Measurements from ENCODE around the gene CD9.

Gene CD9

DNA sequence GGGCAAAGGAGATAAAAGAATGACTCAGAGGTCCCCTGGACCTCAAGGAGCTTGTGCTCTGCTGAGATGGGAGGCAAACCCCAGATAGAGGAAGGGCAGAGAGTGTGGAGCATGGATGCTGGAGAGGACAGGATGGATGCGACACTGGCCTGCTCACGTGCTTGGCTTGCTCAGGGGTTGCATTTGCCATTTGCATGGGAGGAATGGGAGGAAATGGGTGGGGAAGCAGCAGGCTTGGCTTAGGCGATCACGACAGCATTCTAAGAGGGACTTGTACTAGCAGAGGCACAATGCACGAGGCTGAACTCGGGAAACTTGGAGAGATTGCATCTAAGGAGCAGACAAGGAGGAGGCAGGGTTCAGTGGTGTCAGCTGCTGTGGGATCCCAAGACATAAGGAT, 19.8 kb downstream of the CD9 start:
- no peak for DNase-seq (ENCODE audit: low read depth)
- H3K4me3 ChIP-seq (ENCODE audit: low read depth, low read length), result no peak overlapping the region
- TF ChIP-seq, protein P1, sequence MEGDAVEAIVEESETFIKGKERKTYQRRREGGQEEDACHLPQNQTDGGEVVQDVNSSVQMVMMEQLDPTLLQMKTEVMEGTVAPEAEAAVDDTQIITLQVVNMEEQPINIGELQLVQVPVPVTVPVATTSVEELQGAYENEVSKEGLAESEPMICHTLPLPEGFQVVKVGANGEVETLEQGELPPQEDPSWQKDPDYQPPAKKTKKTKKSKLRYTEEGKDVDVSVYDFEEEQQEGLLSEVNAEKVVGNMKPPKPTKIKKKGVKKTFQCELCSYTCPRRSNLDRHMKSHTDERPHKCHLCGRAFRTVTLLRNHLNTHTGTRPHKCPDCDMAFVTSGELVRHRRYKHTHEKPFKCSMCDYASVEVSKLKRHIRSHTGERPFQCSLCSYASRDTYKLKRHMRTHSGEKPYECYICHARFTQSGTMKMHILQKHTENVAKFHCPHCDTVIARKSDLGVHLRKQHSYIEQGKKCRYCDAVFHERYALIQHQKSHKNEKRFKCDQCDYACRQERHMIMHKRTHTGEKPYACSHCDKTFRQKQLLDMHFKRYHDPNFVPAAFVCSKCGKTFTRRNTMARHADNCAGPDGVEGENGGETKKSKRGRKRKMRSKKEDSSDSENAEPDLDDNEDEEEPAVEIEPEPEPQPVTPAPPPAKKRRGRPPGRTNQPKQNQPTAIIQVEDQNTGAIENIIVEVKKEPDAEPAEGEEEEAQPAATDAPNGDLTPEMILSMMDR (conservative IDR thresholded peaks at IDR 0.05; ENCODE audit: low read depth, low read length), result no peak

DNA sequence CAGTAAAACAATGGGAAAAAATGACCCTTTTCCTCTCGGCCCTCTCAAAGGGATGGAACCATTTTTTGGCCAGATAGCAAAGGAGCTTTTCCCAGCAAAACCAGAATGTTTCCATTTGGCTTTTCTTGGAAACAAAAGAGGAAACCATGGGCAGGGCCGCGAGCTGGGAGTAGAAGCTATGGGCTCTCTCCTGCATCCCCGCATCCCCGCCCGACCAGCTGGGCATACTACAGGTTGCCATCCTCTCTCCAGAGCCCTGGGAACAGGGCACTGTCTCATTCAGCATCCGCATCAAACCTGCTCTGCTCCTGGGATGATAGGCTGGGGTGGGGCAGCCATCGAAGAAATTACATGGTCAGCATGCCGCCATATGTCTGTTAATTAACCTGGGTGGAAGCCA, 20.9 kb downstream of the CD9 start:
- DNase-seq (ENCODE audit: low read depth), result no peak
- no peak overlapping the region for H3K4me3 ChIP-seq (ENCODE audit: low read depth, low read length)
- TF ChIP-seq, protein P1 (conservative IDR thresholded peaks at IDR 0.05; ENCODE audit: low read depth, low read length), result no peak

DNA sequence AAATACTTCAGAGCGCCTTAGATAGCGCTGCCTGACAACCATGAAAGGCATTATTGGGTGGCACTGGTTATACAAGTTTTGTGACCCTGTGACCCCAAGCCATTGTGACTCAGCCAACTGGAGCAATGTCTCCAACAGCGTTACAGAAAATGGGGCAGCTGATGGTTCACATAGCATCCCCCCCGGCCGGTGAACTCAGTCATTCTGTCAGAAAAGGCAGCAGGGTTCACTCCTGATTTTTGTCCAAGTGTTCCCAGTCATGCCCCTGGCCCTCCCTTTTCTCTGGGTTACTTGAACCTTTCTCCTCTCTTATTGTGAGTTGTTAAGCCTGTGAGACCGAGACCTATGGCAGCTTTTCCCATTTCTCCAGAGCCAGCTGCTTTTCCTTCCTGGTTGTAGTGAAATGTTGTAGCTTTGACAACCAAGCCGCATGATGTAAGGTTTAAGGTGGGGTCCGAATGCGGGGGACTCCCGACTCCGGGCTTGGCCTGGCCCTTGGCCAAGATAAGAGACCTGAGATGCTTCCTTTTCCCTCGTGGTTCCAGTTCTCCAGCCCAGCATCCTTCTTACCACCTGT, 22.0 kb downstream of the CD9 start:
- no peak overlapping the region for H3K4me3 ChIP-seq (ENCODE audit: low read depth, low read length)
- no peak for DNase-seq (ENCODE audit: low read depth)
- TF ChIP-seq, protein P1 (conservative IDR thresholded peaks at IDR 0.05; ENCODE audit: low read depth, low read length), result no peak

DNA sequence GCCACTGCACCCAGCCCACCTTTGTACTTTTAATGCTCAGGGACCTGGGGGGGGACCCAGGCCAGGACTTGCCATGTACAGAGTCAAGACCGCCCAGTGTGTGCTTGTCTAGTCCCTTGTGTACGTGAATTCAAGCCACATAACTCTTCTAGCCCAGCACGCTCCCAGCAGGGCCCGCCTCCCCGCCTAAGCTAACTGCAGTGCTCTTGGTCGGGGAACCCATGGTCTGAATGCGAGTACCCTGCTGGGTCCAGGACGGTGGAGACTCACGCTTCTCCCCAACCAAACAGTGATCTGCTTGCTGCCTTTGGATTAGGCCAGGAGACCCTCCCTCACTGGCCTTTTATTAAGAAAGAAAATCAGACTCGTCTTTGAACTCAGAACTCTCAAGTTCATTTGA, 23.3 kb downstream of the CD9 start:
- H3K4me3 ChIP-seq (ENCODE audit: low read depth, low read length), result no peak overlapping the region
- no peak for DNase-seq (ENCODE audit: low read depth)
- TF ChIP-seq, protein P1 (conservative IDR thresholded peaks at IDR 0.05; ENCODE audit: low read depth, low read length), result no peak

DNA sequence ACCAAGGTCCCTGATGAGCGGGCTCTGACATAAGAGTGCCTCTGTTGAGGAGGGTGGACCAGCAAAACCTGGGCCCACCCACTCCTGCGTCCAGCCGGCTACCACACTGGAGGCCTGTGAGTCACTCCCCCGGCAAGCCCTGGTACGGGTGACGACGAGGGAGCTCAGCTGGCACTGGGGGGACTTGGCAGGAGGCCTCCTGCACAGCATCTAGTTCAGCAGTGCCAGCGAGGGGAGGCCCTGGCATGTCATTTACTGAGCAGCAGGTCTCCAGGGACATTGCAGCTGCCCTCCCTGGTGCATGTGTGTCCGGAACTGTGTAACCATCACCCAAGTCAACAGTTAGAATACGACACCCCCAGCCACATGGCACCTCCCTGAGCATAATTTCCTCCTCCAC, 24.4 kb downstream of the CD9 start:
- DNase-seq (ENCODE audit: low read depth), result no peak
- no peak overlapping the region for H3K4me3 ChIP-seq (ENCODE audit: low read depth, low read length)
- TF ChIP-seq, protein P1 (conservative IDR thresholded peaks at IDR 0.05; ENCODE audit: low read depth, low read length), result no peak

DNA sequence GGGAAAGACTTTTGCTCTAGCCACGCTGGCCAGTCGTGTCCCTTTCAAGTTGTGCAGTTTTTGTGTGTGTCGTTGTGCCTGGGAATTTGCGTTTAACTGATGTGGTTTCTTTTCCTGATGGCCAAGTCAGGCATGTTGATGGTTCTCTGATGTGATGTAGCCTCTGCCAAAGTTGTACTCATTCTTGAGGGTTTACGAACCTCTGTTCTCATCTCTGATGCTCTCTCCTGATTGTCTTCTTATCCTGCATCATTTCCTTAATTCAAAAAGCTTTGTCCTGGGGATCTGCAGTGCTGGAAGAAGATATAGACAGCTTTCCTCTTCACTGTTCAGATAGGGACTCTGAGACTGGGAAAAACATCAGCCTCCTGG, 25.4 kb downstream of the CD9 start:
- no peak overlapping the region for H3K4me3 ChIP-seq (ENCODE audit: low read depth, low read length)
- no peak for DNase-seq (ENCODE audit: low read depth)
- TF ChIP-seq, protein P1 (conservative IDR thresholded peaks at IDR 0.05; ENCODE audit: low read depth, low read length), result no peak

DNA sequence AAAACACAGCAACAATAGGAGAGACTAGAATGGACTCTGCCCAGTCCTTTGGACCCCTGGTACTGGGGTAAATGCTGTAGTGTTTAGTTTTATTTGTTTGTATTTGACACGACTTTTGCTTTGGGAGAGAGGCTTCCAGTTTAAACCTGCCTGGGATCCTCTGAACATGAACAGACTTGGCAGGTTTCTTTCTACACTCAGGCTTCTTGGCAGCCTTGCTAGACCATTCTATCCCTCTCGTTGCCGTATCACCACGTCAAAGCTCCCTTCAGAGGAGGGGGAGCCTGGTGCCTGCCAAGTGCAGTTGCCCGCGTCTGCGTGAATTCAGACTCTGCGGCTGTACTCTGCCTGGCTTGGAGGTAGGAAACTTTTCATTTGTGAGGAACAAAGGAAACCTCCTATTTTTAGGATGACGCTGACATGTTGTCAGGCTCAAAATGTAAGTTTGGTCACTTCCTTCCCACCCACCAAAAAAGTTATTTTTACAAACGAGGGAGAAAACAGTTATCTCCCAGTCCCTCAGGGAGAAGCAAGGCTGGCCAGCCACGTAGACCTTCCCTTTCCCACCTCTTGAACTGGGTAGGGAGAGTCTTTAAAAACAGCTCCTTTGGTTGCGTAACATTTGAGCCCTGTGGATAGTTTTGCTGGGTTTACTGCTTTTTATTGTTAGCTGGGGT, 25.9 kb downstream of the CD9 start:
- DNase-seq (ENCODE audit: low read depth), result peak; percentile 61
- TF ChIP-seq, protein P1 (conservative IDR thresholded peaks at IDR 0.05; ENCODE audit: low read depth, low read length), result no peak
- H3K4me3 ChIP-seq (ENCODE audit: low read depth, low read length), result peak overlapping the region; percentile 4
